Measurements from ENCODE around the gene TMPRSS2. TPM values are rescaled to one million over a fixed set of nuclear protein-coding genes. Genes with fewer than 3 reads are reported as not detected.

Gene TMPRSS2
- total RNA-seq, 4 donors from 2014 or later, result not detected

DNA sequence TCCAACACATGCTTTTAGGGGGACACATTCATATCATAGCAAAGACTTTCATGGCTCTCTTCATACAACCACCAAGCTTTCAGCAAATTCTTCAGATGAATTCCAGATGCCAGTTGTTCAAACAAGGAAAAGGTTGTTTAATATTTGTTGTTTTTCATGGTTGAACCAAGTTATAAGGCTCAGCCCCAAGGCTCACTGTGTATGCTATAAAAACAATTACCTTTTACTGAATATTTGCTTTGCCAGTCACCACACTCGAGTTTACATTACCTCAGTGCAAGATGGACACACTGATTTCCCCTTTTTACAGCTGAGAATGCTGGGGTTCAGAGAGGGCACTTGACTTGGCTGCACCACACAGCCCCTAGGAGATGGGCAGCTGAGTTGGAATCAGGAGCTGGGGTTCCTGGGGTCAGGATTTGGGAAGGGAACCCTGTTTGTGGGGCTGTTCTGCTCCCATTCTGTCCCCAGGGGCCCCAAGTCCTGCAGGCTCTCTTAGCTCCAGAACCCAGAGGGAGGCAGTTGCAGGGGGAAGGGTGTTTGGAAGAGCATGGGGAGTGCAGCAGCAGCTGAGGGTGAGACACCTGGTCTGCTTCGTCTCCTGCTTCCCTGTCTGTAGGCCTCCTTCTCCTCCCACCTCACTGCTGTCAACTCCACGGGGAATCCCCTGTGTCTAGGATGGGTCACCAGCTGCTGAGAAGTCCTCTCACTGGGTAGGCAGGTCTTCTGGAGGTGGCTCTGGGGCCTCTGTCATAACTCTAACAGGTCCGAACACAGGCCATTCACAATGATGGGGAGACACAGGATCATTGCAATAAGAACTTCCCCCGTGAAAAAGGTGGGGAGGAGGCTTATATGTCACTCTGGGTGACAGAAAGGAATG, 12.8 kb upstream of the TMPRSS2 start:
- TF ChIP-seq CTCF (IDR thresholded peaks at IDR 0.05) (no peak), POLR2A (IDR thresholded peaks at IDR 0.05) (no peak), EP300 (IDR thresholded peaks at IDR 0.05) (no peak)
- no peak for DNase-seq (ENCODE audit: low spot score in 2 of 2)
- 67 to 69% methylated on average over 5 of the region's 5 CpGs for WGBS, 2 donors

GRCh38 chr21:41519806-41520559, 12.0 kb upstream of the TMPRSS2 start:
- DNase-seq (ENCODE audit: low spot score in 2 of 2), result no peak
- 77 to 80% methylated on average over 9 of the region's 9 CpGs for WGBS, 2 donors
- Histone ChIP-seq H3K4me1 (no peaks in the 10 kb centered on the region), H3K27ac (no peak overlapping the region), H3K27me3 (no peaks in the 10 kb centered on the region), H3K36me3 (no peaks in the 10 kb centered on the region), H3K9me3 (peaks cover 0 to 16% (median 0%) of the 10 kb centered on the region in 4 donors), H3K4me3 (no peak overlapping the region)
- TF ChIP-seq POLR2A (IDR thresholded peaks at IDR 0.05) (no peak), CTCF (IDR thresholded peaks at IDR 0.05) (no peak), EP300 (IDR thresholded peaks at IDR 0.05) (no peak)

More for the DNA sequence above, 12.8 kb upstream of the TMPRSS2 start:
- no peak overlapping the region for H3K4me3 ChIP-seq
- no peaks in the 10 kb centered on the region for H3K36me3 ChIP-seq
- H3K27ac ChIP-seq, result no peak overlapping the region
- H3K27me3 ChIP-seq, result no peaks in the 10 kb centered on the region
- H3K4me1 ChIP-seq, result no peaks in the 10 kb centered on the region
- peaks cover 0 to 16% (median 0%) of the 10 kb centered on the region in 4 donors for H3K9me3 ChIP-seq

GRCh38 chr21:41518757-41519156, 10.8 kb upstream of the TMPRSS2 start:
- Histone ChIP-seq H3K9me3 (peaks cover 0 to 16% (median 0%) of the 10 kb centered on the region in 4 donors), H3K4me3 (no peak overlapping the region), H3K27me3 (no peaks in the 10 kb centered on the region), H3K36me3 (no peaks in the 10 kb centered on the region), H3K27ac (no peak overlapping the region), H3K4me1 (no peaks in the 10 kb centered on the region)
- TF ChIP-seq EP300 (IDR thresholded peaks at IDR 0.05) (no peak), CTCF (IDR thresholded peaks at IDR 0.05) (no peak), POLR2A (IDR thresholded peaks at IDR 0.05) (no peak)
- 94 to 95% methylated on average over 4 of the region's 4 CpGs for WGBS, 2 donors
- DNase-seq (ENCODE audit: low spot score in 2 of 2), result no peak

- TF ChIP-seq EP300 (IDR thresholded peaks at IDR 0.05) (no peak), POLR2A (IDR thresholded peaks at IDR 0.05) (no peak), CTCF (IDR thresholded peaks at IDR 0.05) (no peak)
- Histone ChIP-seq H3K4me1 (peaks cover 0 to 18% (median 2%) of the 10 kb centered on the region in 4 donors), H3K4me3 (no peak overlapping the region), H3K27ac (no peak overlapping the region), H3K36me3 (no peaks in the 10 kb centered on the region), H3K9me3 (peaks cover 0 to 8% (median 0%) of the 10 kb centered on the region in 4 donors), H3K27me3 (peaks cover 0 to 44% of the 10 kb centered on the region in 2 donors)
- no peak for DNase-seq (ENCODE audit: low spot score in 2 of 2)
- whole genome bisulfite sequencing, 2 donors, result 38 to 45% methylated on average over 7 of the region's 7 CpGs
Measured at GRCh38 chr21:41511858-41512257, 3.9 kb upstream of the TMPRSS2 start.

GRCh38 chr21:41510500-41510899, 2.5 kb upstream of the TMPRSS2 start:
- WGBS, 2 donors, result 0 to 59% methylated on average over 2 of the region's 2 CpGs
- Histone ChIP-seq H3K4me3 (no peak overlapping the region), H3K27me3 (peaks cover 0 to 52% of the 10 kb centered on the region in 2 donors), H3K36me3 (no peaks in the 10 kb centered on the region), H3K27ac (no peak overlapping the region), H3K4me1 (peaks cover 0 to 20% (median 2%) of the 10 kb centered on the region in 4 donors), H3K9me3 (no peaks in the 10 kb centered on the region)
- no peak for TF ChIP-seq CTCF (IDR thresholded peaks at IDR 0.05)
- no peak for TF ChIP-seq EP300 (IDR thresholded peaks at IDR 0.05)
- no peak for TF ChIP-seq POLR2A (IDR thresholded peaks at IDR 0.05)
- no peak for DNase-seq (ENCODE audit: low spot score in 2 of 2)
